Trophoblast cell (in vitro differentiated cells and primary cell): ENCODE results near the gene DCLRE1C.

Experiments used
- DNase-seq, 2 donors: peaks; one replicate each; pipeline ENCODE4 v3.0.0-alpha.2; 2016
- H2AFZ ChIP-seq: 2 replicates; pipeline ENCODE4 v1.6.1; 2013; ENCODE audit warnings: low read length, moderate library complexity, mild to moderate bottlenecking; ENCODE audit not compliant: insufficient read depth, poor library complexity
- H2AK5ac ChIP-seq: 2 replicates; pipeline ENCODE4 v1.6.1; 2013; ENCODE audit warnings: mild to moderate bottlenecking, low read length
- H2BK120ac ChIP-seq: 2 replicates; pipeline ENCODE4 v1.6.1; 2013; ENCODE audit warnings: low read length, mild to moderate bottlenecking, moderate library complexity; ENCODE audit not compliant: insufficient read depth, poor library complexity
- H2BK12ac ChIP-seq: 2 replicates; pipeline ENCODE4 v1.6.1; 2013; ENCODE audit warnings: mild to moderate bottlenecking, low read length, moderate library complexity
- H2BK5ac ChIP-seq: 2 replicates; pipeline ENCODE4 v1.6.1; 2013; ENCODE audit warnings: low read length, low read depth, moderate library complexity, mild to moderate bottlenecking; ENCODE audit not compliant: poor library complexity
- H3K14ac ChIP-seq: 2 replicates; pipeline ENCODE4 v1.6.1; 2013; ENCODE audit warnings: mild to moderate bottlenecking, low read length
- H3K18ac ChIP-seq: 2 replicates; pipeline ENCODE4 v1.6.1; 2013; ENCODE audit warnings: mild to moderate bottlenecking, low read length
- H3K23ac ChIP-seq: 2 replicates; pipeline ENCODE4 v1.6.1; 2013; ENCODE audit warnings: low read length
- H3K27ac ChIP-seq: 2 replicates; pipeline ENCODE4 v1.5.1; 2013; ENCODE audit warnings: low read depth, mild to moderate bottlenecking, inconsistent platforms, low read length, moderate library complexity
- H3K27me3 ChIP-seq: 2 replicates; pipeline ENCODE4 v1.6.1; 2013; ENCODE audit warnings: inconsistent platforms, mild to moderate bottlenecking, low read length, moderate library complexity; ENCODE audit not compliant: insufficient read depth
- H3K36me3 ChIP-seq, 2 experiments: 1 replicate in 1 of 2; 2 replicates in 1 of 2; pipeline ENCODE4 v1.6.1; 2013; ENCODE audit warnings: low read length in 2 of 2, mild to moderate bottlenecking in 2 of 2, moderate library complexity in 1 of 2; ENCODE audit not compliant: insufficient read depth in 2 of 2, control insufficient read depth in 1 of 2
- H3K4ac ChIP-seq: 2 replicates; pipeline ENCODE4 v1.6.1; 2013; ENCODE audit warnings: low read depth, mild to moderate bottlenecking, low read length, moderate library complexity
- H3K4me1 ChIP-seq, 2 experiments: 1 replicate in 1 of 2; 2 replicates in 1 of 2; pipeline ENCODE4 v1.6.1; 2013; ENCODE audit warnings: low read length in 2 of 2, mild to moderate bottlenecking in 2 of 2, moderate library complexity in 1 of 2; ENCODE audit not compliant: insufficient read depth in 2 of 2, control insufficient read depth in 1 of 2
- H3K4me2 ChIP-seq: 2 replicates; pipeline ENCODE4 v1.6.1; 2013; ENCODE audit warnings: inconsistent platforms, mild to moderate bottlenecking, low read length, moderate library complexity
- H3K4me3 ChIP-seq: 2 replicates; pipeline ENCODE4 v1.5.1; 2013; ENCODE audit warnings: mild to moderate bottlenecking, low read depth, low read length, inconsistent platforms
- H3K79me1 ChIP-seq: one replicate; pipeline ENCODE4 v1.6.1; 2013; ENCODE audit warnings: low read length
- H3K79me2 ChIP-seq: 2 replicates; pipeline ENCODE4 v1.6.1; 2013; ENCODE audit warnings: low read length, mild to moderate bottlenecking; ENCODE audit not compliant: control insufficient read depth, insufficient read depth, poor library complexity
- H3K9ac ChIP-seq: 2 replicates; pipeline ENCODE4 v1.6.1; 2013; ENCODE audit warnings: mild to moderate bottlenecking, low read length
- H3K9me3 ChIP-seq: 2 replicates; pipeline ENCODE4 v1.6.1; 2013; ENCODE audit warnings: low read depth, mild to moderate bottlenecking, control low read depth, inconsistent platforms, low read length; ENCODE audit not compliant: insufficient read depth
- H4K12ac ChIP-seq: 2 replicates; pipeline ENCODE4 v1.6.1; 2013; ENCODE audit warnings: low read depth, mild to moderate bottlenecking, low read length, moderate library complexity
- H4K8ac ChIP-seq: 2 replicates; pipeline ENCODE4 v1.6.1; 2013; ENCODE audit warnings: low read depth, mild to moderate bottlenecking, low read length, moderate library complexity
- H4K91ac ChIP-seq: one replicate; pipeline ENCODE4 v1.6.1; 2013; ENCODE audit warnings: low read depth, mild to moderate bottlenecking, low read length, moderate library complexity
- WGBS: extraction: QIAGEN DNeasy Blood & Tissue Kit; methylation state at CpG from one replicate; pipeline ENCODE4 v1.1.7; 2013; ENCODE audit warnings: missing lambda C conversion rate; ENCODE audit not compliant: insufficient read length, insufficient coverage; ENCODE audit errors: extremely low coverage; 5-methylcytosine and 5-hydroxymethylcytosine counted together

DCLRE1C gene

DNA sequence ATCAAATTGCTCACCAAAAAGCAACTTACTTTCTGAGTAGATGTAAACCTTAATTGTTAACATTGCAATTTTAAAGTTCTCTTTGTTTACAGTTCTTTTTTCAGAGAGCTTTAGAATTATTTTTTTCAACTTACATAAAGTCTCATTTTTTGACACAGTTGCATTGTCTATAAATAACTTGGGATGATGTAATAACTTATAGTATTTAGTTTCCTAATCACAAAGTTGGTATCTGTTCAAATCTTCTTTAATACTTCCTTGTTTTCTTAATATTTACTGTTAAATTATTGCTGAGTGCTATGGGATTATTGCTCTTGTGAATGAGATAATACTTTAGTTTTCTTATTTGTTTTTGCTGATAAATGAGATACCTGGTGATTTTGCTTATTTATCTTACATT is 94.1 kb downstream of the DCLRE1C start:
- Histone ChIP-seq H3K18ac (no peak overlapping the region), H4K91ac (no peak overlapping the region), H2BK120ac (no peak overlapping the region), H3K9me3 (no peaks in the 10 kb centered on the region), H2BK12ac (no peak overlapping the region), H3K79me2 (no peaks in the 10 kb centered on the region), H3K4me2 (no peak overlapping the region), H2AFZ (no peak overlapping the region), H3K27ac (no peak overlapping the region), H3K14ac (no peak overlapping the region), H3K4ac (no peak overlapping the region), H3K27me3 (no peaks in the 10 kb centered on the region), H3K4me3 (no peak overlapping the region), H4K8ac (no peak overlapping the region), H2AK5ac (no peak overlapping the region), H3K4me1 (no peaks in the 10 kb centered on the region), H3K23ac (no peak overlapping the region), H2BK5ac (no peak overlapping the region), H3K79me1 (no peaks in the 10 kb centered on the region), H4K12ac (no peak overlapping the region), H3K9ac (no peak overlapping the region), H3K36me3 (peaks cover 11% of the 10 kb centered on the region in 2 experiments)
- no peak for DNase-seq

DNA sequence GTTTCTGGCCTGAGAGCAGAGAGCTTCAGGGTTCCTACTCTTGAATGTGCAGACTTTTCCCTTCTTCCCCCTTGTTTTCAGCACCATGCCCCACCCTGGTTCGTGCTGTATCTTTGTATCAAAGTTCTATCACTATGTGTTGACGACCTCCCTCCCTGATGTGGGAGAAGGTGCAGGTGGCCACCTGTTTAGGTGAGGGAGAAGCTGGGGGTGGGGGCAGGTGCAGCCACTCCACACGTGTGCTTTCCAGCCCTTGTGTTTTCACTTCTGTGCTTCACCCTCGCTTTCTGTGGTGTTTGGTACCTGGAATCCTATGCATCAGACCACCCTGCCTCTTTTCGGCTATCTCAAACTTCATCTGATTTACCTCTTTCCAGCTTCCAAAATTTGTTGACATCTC is 94.9 kb downstream of the DCLRE1C start:
- H3K79me2 ChIP-seq = no peaks in the 10 kb centered on the region
- no peaks in the 10 kb centered on the region for H3K27me3 ChIP-seq
- no peak overlapping the region for H3K4ac ChIP-seq
- H4K91ac ChIP-seq = no peak overlapping the region
- no peaks in the 10 kb centered on the region for H3K79me1 ChIP-seq
- no peak for DNase-seq
- no peak overlapping the region for H2BK12ac ChIP-seq
- no peak overlapping the region for H4K8ac ChIP-seq
- no peak overlapping the region for H3K18ac ChIP-seq
- H3K36me3 ChIP-seq = peaks cover 11% of the 10 kb centered on the region in 2 experiments
- no peaks in the 10 kb centered on the region for H3K4me1 ChIP-seq
- no peak overlapping the region for H3K27ac ChIP-seq
- no peaks in the 10 kb centered on the region for H3K9me3 ChIP-seq
- no peak overlapping the region for H2BK5ac ChIP-seq
- no peak overlapping the region for H2BK120ac ChIP-seq
- H3K9ac ChIP-seq = no peak overlapping the region
- no CpG with 5 or more reads among the region's 5 CpGs for WGBS
- H3K4me3 ChIP-seq = no peak overlapping the region
- H4K12ac ChIP-seq = no peak overlapping the region
- H3K4me2 ChIP-seq = no peak overlapping the region
- H3K23ac ChIP-seq = no peak overlapping the region
- H2AFZ ChIP-seq = no peak overlapping the region
- no peak overlapping the region for H2AK5ac ChIP-seq
- H3K14ac ChIP-seq = no peak overlapping the region

DNA sequence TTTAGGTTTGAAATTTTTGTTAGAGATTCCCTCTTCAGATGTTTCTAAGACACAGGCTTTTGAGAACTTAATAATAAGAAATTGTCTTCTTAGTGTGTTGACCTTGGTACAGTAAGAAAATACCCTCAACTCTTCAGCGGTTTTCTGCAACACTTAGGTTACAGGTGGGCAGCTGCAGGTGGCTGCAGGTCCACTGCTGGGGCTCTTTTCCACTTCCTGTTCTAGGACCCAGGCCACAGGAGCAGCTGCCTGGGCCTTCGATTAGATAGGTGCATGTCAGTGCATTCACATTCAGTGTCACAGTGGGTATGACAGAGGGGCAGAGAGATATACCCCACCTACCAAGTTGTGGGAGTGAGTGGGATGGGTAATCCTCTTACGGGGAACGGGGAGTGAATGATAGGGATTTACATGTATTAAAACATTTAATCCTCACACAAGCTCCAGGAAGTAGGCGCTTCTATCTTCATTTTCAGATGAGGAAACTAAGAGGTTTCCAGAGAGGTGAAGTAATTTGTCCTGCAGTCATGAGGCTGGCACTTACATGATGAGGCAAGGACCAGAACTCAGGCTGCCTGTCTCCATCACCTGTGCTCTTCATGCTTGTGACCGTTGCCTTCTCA is 95.4 kb downstream of the DCLRE1C start:
- H3K27ac ChIP-seq = no peak overlapping the region
- no peak overlapping the region for H4K12ac ChIP-seq
- H3K9me3 ChIP-seq = no peaks in the 10 kb centered on the region
- H3K4me2 ChIP-seq = no peak overlapping the region
- H2BK5ac ChIP-seq = no peak overlapping the region
- WGBS = no CpG with 5 or more reads among the region's 6 CpGs
- H2BK12ac ChIP-seq = no peak overlapping the region
- DNase-seq = no peak
- H3K4me3 ChIP-seq = no peak overlapping the region
- no peak overlapping the region for H2AK5ac ChIP-seq
- no peaks in the 10 kb centered on the region for H3K27me3 ChIP-seq
- no peak overlapping the region for H3K4ac ChIP-seq
- no peak overlapping the region for H3K9ac ChIP-seq
- no peaks in the 10 kb centered on the region for H3K79me1 ChIP-seq
- H3K79me2 ChIP-seq = no peaks in the 10 kb centered on the region
- H2BK120ac ChIP-seq = no peak overlapping the region
- no peak overlapping the region for H4K8ac ChIP-seq
- H3K14ac ChIP-seq = no peak overlapping the region
- H3K36me3 ChIP-seq = peaks cover 9% of the 10 kb centered on the region in 2 experiments
- H3K23ac ChIP-seq = no peak overlapping the region
- H3K4me1 ChIP-seq = no peaks in the 10 kb centered on the region
- no peak overlapping the region for H4K91ac ChIP-seq
- H3K18ac ChIP-seq = no peak overlapping the region
- no peak overlapping the region for H2AFZ ChIP-seq

DNA sequence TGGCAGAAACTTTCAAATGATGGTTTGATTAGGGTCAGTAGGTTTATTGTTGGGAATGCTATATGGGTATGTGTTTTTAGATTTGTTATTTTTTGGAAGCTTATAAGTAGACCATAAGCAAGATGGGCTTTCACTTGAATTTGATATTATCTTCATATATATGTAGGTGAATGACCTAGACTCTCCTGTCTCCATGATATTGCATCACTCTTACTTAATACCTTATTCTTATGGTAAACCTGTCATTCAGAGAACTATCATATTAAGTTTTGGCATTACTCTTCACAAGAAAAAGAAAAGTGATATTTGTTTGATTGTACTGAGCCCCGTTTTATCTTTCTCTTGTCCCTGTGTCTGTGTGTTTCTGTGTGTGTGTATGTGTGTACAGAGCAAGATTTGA is 98.4 kb downstream of the DCLRE1C start:
- Histone ChIP-seq H2BK120ac (no peak overlapping the region), H3K27ac (no peak overlapping the region), H3K18ac (no peak overlapping the region), H3K36me3 (peaks cover 5 to 9% of the 10 kb centered on the region in 2 experiments), H3K4me3 (no peak overlapping the region), H2BK5ac (no peak overlapping the region), H2AFZ (no peak overlapping the region), H3K4me2 (no peak overlapping the region), H3K9me3 (no peaks in the 10 kb centered on the region), H2AK5ac (no peak overlapping the region), H3K4me1 (no peaks in the 10 kb centered on the region), H4K91ac (no peak overlapping the region), H3K4ac (no peak overlapping the region), H3K9ac (no peak overlapping the region), H3K14ac (no peak overlapping the region), H2BK12ac (no peak overlapping the region), H3K79me2 (no peaks in the 10 kb centered on the region), H3K79me1 (no peaks in the 10 kb centered on the region), H4K8ac (no peak overlapping the region), H3K23ac (no peak overlapping the region), H4K12ac (no peak overlapping the region), H3K27me3 (no peaks in the 10 kb centered on the region)
- no peak for DNase-seq
- WGBS = no CpG with 5 or more reads among the region's 1 CpG
